GM18909 (cell line): ENCODE data around the gene ANO3.

Experiments
- ATAC-seq: cut with Tn5 transposase; IDR thresholded peaks from one replicate; pipeline ENCODE4 v1.9.1; 2021; ENCODE audit warnings: mild to moderate bottlenecking; ENCODE audit not compliant: unreplicated experiment, poor library complexity

ANO3 gene

GRCh38 chr11:26478710-26479109 lies 146.8 kb downstream of the ANO3 start:
- ATAC-seq = no peak

- no peak for ATAC-seq
Observed at GRCh38 chr11:26480041-26480440, 148.1 kb downstream of the ANO3 start.

GRCh38 chr11:26483108-26483507 lies 151.2 kb downstream of the ANO3 start:
- no peak for ATAC-seq

- ATAC-seq = no peak
Observed at GRCh38 chr11:26490546-26490945, 158.6 kb downstream of the ANO3 start.

DNA sequence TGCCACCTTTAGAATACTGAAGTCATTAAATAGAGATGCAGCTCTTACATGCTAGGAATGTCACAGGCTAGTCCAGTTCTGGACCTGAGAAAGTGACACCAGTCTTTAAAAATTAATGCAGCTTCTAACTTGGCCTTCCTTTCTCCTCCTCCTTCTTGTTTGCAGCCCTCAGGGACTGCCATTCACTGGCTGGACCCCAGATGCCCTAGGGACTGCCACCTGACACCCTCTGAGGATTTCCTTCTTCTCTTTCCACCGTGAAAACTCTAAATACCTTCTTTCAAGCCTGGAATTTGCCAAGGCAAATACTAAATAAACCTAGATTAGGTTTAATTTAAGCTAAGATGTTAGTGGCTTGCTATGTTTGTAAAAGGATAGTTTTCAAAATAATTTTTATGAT lies 161.7 kb downstream of the ANO3 start:
- no peak for ATAC-seq

DNA sequence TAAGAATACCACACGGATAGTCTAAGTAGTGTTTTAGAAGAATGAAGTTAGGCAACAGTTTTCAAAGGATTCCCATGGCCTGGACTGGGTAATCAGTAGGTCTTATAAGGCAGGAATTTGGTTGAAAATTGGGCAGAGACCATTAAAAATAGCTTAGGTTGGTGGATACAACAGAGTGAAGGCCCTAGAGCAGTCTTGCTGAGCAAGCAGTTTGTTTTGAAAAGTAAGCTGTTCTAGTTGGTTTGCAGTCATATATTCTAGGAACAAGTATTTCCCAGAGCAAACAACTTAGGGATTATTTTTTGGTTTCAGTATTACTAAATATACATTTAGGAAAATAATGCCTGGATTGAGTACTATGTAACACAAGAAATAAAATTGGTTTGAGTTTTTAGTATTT lies 175.3 kb downstream of the ANO3 start:
- ATAC-seq = no peak

GRCh38 chr11:26510164-26510563 lies 178.2 kb downstream of the ANO3 start:
- ATAC-seq = no peak

DNA sequence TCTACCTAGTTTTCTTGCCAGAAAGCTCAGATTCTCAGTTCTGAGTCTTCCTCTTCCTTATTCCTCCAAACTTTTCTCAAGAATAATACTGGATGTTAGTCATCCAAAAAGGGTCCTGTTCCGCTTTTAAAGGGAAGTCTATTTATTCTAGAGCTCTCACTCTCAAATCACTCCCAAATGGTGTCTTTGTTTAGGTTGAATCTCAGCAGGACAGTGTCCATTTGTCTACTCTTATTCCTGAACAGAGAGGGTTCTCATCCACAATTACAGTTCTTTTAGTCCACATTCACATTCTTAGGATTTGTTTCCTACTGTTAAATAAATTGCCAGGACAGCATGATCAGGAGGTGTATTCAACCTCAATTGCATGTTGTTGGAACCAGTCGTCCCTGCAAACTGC lies 178.8 kb downstream of the ANO3 start:
- no peak for ATAC-seq

DNA sequence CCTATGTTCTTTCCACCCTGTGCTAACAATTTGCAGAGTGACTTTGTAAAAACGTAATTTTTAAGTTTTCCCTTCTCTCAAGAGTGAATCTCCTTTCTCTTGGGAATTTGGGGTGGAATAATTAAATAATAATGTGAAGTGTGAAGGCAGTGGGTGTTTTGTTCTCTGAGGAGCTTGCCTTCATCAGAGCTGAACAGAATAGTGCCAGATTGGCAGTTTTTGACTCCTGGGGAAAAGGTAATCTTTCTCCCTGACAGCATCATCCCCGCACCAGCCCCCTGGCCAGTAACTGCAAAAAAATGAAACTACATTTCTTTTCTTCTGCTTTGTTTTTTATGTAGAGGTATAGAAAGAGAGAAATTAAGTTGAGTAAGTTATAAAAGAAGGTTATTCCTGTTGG lies 180.3 kb downstream of the ANO3 start:
- no peak for ATAC-seq

DNA sequence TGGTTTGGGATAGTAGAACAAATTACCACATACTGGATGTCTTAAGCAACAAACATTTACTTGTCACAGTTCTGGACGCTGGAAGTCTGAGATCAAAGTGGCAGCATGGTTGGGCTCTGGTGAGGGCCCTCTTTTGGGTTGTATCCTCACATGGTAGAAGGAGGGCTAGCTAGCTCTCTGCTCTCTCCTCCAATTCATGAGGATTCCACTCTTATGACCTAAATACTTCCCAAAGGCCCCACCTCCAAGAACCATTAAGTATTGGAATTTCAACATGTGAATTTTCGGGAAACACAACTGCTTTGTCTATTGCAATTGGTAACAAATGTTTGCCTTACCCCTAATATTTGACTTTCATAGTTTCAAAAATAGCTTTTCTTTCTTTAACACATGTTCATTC lies 187.5 kb downstream of the ANO3 start:
- no peak for ATAC-seq

GRCh38 chr11:26522912-26523610 lies 191.1 kb downstream of the ANO3 start:
- peak; percentile 43 for ATAC-seq

GRCh38 chr11:26527685-26528084 lies 195.8 kb downstream of the ANO3 start:
- ATAC-seq = no peak

- no peak for ATAC-seq
Observed at GRCh38 chr11:26537341-26537740, 205.4 kb downstream of the ANO3 start.

GRCh38 chr11:26539517-26539916 lies 207.6 kb downstream of the ANO3 start:
- ATAC-seq = no peak

- ATAC-seq = no peak
Observed at GRCh38 chr11:26541870-26542269, 209.9 kb downstream of the ANO3 start.

GRCh38 chr11:26549176-26549575 lies 217.2 kb downstream of the ANO3 start:
- no peak for ATAC-seq

DNA sequence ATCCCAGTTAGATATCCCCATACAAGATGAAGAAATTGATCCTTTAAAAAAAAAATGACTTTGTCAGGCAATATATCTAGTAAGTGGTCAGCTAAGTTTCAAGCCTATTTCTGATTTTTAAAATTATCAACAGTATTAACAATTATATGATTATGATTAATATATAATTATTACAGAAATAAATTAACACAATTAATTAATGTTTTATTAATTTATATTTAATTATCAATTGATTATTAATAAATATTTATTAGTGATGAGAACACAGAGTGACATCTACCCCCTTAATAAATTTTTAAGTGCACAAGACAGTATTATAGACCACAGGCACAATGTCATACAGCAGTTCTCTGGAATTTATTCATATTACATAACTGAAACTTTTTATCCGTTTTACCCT lies 218.1 kb downstream of the ANO3 start:
- no peak for ATAC-seq

DNA sequence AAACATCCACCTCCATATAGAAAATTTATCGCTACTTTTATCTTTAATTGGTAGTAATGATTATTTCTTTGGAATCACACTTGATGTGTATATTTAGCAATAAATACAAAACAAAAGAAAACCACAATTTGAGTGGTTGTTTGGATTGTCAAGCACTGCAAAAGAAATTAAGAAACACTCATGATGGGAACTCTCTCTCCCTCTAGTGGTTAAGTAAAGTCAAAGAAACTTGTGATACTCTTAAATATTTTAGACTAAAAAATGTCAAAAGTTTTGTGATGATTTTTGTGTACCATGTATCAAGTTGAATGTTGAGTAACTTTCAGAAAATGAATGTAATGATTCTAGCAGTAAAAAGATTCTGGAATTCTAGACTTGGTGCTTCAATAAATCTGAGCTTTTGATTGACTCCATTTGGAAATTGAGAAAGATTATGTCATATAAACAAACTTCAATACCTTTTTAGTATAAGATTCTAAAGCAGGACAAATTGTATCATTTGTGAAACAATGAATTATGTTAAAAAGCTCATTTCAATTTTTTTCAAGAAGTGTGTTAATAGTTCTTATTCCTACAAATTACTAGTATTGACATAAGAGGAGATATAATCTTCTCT lies 219.4 kb downstream of the ANO3 start:
- ATAC-seq = no peak

DNA sequence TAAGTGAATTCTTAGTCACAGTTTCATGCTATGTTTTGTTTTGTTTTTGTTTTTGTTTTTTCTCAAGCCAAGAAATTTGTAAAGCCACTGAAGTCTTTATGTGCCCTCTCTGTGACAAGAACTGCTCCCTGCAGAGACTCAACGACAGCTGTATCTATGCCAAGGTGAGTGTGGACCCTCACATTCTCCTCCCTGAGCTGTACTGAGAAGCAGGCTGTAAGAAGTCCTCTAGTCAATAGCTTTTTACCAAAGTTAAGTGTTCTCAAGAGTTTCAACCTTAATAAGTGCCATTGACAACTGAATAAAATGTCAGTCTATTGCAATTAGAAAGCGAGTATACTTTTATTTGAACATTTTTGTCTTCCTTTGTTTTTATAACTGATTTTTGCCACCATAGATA lies 221.3 kb downstream of the ANO3 start:
- ATAC-seq = no peak

- ATAC-seq = no peak
Observed at GRCh38 chr11:26554455-26554854, 222.5 kb downstream of the ANO3 start.

DNA sequence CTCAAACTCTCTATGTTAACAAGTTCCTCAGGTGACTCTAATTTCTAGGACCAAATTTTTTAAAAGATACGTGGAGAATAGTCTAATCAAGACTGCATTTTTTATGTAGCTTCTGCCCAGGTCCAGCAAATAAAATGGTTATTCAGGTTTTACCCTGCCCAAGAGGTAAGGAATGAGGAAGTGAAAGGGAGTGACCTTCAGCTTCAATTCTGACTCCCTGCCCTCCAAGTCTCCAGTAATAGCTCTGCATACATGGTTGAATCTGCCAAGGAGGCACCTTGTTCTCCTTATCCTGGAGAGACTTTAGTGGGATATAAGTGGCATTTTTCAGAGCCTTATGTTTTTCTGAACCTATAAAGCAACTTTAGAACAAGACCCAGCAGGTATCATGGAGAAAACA lies 224.7 kb downstream of the ANO3 start:
- ATAC-seq = no peak

- no peak for ATAC-seq
Observed at GRCh38 chr11:26557666-26558065, 225.7 kb downstream of the ANO3 start.
